Gastrocnemius medialis (tissue), 4 donors: ENCODE results near the gene SIK2.

Source experiments
- POLR2A ChIP-seq, 2 donors: fragments of 450-650 bp; IDR thresholded peaks; one replicate each; pipeline ENCODE4 v1.6.1; 2017; ENCODE audit warnings: antibody characterized with exemption in 2 of 2, mild to moderate bottlenecking in 2 of 2, moderate library complexity in 2 of 2
- TF ChIP-seq, protein P1 (sequence below), 5 experiments: fragments of 450-650 bp in 3 of 5; fragments of 200-600 bp in 2 of 5; sonication (generic) in 2 of 5; IDR thresholded peaks in 4 of 5; conservative IDR thresholded peaks in 1 of 5; 1 replicate in 4 of 5; 2 replicates in 1 of 5; pipeline ENCODE4 v1.5.1; 2016 to 2019; ENCODE audit warnings: antibody characterized with exemption in 5 of 5, mild to moderate bottlenecking in 3 of 5, moderate library complexity in 3 of 5

DNA sequence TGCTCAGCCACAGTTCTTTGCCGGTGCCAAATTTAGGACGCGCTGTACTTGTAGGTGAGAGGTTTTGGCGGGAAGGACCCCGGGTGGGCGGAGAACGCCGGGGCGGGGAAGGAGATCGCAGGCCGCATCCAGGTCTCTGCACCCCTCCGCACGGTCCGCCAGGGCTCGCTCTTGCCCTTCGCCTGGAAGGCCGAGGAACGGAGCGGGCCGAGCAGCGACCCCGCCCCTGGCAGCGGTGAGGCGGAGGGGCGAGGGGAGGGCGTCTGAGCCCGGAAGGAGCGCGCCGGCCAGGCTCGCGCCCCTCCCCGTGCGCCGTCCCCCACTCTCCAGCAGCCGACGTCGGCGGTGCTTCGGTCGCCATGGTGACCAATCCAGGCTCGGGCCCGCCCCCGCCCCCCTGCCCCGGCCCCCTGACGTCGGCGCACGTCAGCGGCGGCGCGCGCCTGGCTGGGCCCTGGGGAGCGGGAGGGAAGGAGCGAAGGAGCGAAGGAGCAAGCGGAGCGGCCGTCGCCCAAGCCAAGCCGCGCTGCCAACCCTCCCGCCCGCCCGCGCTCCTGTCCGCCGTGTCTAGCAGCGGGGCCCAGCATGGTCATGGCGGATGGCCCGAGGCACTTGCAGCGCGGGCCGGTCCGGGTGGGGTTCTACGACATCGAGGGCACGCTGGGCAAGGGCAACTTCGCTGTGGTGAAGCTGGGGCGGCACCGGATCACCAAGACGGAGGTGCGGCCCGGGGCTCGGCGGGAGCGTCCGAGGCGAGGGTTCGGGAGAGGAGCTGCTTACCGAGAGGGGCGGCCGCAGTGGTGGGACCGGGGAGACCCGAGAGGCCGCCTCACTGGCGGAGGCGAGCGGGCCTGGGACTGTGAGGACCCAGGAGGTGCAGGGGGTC is at the start of gene SIK2:
- TF ChIP-seq, protein P1, sequence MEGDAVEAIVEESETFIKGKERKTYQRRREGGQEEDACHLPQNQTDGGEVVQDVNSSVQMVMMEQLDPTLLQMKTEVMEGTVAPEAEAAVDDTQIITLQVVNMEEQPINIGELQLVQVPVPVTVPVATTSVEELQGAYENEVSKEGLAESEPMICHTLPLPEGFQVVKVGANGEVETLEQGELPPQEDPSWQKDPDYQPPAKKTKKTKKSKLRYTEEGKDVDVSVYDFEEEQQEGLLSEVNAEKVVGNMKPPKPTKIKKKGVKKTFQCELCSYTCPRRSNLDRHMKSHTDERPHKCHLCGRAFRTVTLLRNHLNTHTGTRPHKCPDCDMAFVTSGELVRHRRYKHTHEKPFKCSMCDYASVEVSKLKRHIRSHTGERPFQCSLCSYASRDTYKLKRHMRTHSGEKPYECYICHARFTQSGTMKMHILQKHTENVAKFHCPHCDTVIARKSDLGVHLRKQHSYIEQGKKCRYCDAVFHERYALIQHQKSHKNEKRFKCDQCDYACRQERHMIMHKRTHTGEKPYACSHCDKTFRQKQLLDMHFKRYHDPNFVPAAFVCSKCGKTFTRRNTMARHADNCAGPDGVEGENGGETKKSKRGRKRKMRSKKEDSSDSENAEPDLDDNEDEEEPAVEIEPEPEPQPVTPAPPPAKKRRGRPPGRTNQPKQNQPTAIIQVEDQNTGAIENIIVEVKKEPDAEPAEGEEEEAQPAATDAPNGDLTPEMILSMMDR (IDR thresholded peaks at IDR 0.05 in 4 of 5, conservative IDR thresholded peaks at IDR 0.05 in 1 of 5) = peak; percentile 94 to 99 (median 95)
- TF ChIP-seq POLR2A (IDR thresholded peaks at IDR 0.05) = peak; percentile 55 to 72
